SH-SY5Y (cell line): Measurements from ENCODE around the gene OR8H3.

ENCODE experiments used
- GATA2 ChIP-seq: IDR thresholded peaks from 2 replicates; pipeline ENCODE4 v1.6.1; 2011; ENCODE audit warnings: mild to moderate bottlenecking, low read depth, low read length
- GATA3 ChIP-seq: IDR thresholded peaks from 2 replicates; pipeline ENCODE4 v1.6.1; 2011; ENCODE audit warnings: low read depth, mild to moderate bottlenecking, low read length, moderate library complexity

DNA sequence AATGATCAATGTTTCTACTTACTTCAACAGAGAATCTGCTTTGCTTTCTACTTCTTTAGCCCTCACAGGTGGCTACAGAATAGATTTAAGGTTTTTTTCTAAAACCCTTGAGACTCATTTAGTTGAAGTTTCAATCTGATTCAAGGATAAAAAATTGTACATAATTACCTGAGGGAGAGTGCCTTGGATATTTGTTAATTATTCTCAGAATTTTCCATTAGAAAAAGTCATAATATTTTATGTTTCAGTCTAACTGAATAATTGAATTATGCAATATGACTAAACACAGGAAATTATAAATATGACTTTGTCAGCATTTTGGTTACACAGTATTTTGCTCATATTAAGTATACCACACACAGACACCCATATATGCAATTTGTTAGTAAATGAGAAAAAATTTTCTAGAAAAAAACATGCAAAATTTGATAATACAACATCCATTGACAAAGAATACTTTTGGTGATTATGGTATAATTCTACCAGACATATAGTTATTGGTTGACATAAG, 18.0 kb downstream of the OR8H3 start, which contains the start of gene OR8J3:
- TF ChIP-seq GATA3 (no peak), GATA2 (no peak)
